ACHN (cell line): ENCODE measurements around the gene CSTPP1.
"Not testable (repeated sequence)": the region's sequence is repeated elsewhere in the genome, so short reads cannot be mapped to it uniquely, and the experiment has no call there.

Experiments used
- DNase-seq: peaks from one replicate; pipeline ENCODE4 v3.0.0-alpha.2; 2015
- in situ Hi-C: cut with HindIII; loops from 2 replicates; pipeline ENCODE4 v1.10.0; 2017; ENCODE audit warnings: low sequenced_read_pairs, low pct_ligation_motif_present, low pct_unique_long_range_greater_than_20kb

Gene CSTPP1

DNA sequence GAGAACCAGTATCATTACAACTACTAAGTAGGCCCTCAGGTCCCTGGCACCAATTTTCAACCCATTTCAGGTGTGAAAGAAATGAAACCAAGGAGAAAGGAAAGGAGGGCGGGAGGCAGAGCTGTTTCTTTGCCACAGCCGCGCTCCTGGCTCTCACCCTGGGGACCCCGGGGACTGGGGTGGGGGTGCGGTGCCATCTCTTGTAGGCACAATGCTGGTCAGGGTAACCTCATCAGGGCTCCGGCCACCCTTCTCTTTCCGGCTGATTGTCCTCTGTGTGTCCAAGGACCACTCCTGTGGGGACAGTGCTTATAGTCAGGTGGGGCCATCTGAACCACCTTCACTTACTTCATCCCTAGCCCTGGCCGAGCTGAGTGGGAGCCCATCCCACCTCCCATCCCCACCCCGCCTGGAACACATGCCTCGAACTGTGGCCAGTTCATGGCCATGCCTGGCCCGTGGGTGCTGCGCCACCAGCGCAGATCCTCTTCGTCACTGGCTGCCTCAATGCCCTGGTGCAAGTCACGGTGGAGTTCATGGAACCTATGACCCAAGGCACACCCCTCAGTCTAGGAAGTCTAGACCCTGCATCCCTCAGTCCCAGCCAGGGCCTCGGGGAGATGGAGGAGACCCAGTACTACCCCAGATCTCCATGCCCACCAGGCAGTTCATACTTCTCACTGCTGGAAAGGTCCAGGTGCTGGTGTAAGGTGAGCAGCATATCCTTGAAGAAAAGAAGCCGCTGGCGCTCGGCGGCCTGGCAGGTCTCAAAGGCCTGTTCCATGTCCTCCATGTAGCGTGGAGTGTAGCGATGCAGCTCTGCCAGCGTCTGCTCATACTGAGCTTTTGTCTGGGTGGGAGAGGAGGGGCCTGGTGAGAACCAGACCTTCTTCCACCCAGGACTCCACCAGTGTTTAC is 242.4 kb downstream of the CSTPP1 start:
- in situ Hi-C loops, result no loop called here
- DNase-seq, result no peak

DNA sequence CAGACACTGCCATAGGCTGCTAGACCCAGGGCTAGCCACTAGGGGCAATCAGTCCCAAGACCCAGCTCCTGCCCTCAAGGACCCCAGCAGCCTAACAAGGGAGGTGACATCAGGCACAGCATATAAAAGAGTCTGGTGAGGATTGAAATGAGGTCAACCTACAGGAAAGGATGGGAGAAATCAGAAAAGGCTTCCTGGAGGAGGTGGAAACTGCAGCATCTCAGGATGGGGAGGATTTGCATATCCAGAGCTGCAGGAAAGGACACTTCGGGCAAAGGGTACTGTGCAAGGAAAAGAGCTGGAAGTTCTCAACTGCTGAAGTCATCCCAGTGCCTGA is 243.1 kb downstream of the CSTPP1 start:
- DNase-seq, result peak; percentile 50
- in situ Hi-C loops, result no loop called here

DNA sequence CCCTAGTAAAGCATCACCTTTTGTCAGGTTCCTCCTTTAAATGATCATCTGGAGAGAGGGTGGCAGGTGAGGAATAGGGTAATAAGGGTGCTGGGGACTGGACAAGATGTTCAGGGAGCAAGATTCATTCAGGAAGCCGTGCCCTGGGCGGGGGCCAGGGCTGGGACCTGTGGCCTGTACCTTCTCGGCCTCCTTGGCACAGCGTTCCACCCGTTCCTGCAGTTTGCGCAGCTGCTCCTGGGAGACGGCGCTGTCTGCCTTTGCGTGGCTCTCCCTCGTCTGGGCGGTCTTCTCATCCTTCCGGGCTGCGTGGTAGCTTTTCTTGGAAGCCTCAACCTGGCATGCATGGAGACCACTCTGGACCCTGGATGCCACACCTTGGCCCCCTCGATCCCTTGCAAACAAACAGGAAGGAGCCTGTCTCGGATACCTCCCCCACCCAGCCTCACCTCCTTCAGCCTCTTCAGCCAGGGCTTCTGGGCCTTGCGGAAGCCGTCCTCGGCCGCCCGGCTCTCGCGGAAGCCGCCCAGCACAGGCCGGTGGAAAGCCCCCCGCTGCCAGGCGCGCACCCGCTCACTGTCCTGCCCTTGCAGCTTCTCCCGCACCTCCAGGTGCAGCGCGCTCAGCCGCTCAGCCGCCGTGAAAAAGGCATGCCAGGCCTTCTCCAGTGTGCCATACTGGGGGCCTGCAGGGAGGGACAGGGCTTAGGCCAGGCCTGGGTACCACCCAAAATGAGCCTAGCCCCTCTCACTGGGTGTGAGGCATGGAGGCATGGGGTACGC is 243.6 kb downstream of the CSTPP1 start:
- in situ Hi-C loops, result no loop called here
- no peak for DNase-seq

DNA sequence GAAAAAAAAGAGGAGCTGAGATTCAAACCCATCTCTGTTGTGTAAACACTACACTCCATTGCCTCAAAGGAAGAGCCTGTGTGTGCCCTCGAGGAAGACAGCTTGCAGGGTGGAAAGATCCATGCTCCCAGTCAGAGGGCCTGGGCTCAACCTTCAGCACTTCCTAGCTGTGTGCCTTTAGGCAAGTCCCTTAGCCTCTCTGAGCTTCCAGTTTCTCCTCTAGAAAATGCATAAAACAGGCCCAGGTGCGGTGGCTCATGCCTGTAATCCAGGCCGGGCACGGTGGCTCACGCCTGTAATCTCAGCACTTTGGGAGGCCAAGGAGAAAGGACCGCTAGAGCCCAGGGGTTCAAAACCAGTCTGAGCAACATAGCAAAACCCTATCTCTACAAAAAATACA is 244.7 kb downstream of the CSTPP1 start:
- DNase-seq, result no peak
- in situ Hi-C loops, result no loop called here

DNA sequence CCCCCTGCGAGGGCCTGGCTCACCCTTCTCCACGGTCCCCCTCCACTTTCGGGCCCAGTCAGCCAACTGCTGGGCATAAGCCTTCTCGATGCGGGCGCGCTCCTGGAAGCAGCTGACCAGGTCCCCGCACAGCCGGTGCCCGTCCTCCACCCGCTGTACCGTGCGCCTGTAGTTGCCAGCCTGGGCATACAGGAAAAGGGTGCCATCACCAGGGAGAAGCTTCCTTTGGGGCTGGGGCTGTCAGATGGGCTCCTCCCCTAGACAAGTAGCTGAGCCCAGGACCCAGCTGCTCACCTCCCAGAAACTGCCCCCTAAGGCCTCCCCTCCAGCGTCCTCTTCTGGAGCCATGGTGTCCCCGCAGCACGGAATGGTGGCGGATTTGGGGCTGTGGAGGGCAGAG is 245.8 kb downstream of the CSTPP1 start:
- in situ Hi-C loops, result no loop called here
- DNase-seq, result no peak

DNA sequence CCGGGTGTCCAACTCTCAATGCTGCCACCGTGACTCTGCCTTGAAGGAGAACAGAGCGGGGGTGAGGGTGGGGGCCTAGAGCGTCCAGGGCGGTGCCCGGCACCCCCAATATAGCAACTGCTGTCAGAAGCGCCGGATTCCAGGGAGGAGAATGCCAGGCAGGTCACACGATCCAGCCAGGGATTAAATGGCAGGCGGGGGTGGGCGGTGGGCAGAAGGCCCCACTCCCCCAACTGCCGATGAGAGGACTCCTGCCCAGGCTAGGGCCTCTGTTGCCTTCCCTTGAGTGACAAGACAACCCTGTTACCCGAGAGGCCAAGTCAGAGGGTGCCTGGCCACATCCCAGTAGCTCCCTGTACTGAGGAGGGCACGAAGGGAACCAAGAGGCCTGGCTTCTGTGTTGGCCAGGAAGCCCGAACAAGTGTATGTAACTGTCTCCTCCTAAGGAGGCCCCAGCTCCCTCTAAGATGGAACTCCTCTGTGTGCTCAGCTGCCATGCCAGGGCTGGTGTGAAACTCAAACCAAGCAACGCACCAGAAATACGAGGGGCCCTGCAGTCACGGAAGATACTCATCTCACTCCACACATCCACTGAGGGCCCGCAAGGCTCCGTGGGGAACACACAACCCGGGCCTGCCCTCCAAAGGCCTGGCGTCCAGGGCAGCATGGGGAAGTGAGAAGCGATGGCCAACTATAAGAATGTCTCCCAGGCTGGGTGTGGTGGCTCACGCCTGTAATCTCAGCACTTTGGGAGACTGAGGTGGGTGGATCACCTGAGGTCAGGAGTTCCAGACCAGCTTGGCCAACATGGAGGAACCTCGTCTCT is 246.7 kb downstream of the CSTPP1 start:
- in situ Hi-C loops, result no loop called here
- DNase-seq, result no peak

DNA sequence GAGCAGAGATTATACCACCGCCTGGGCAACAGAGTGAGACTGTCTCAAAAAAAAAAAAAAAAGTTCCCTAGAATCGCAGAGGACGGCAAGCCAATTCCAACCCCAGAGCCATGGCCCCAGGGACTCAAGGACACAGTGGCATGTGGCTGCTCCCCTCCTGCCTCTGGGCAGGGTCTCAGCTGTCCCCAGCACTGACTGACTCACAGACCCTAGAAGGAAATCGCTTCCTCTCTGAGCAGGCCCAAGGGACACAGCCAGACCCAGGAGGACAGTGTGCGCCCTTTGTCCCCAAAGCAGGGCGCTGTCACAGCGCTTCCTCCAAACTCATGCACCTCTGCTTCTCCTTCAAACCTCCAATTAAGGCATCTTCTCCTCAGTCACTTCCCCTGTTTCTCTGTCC is 247.4 kb downstream of the CSTPP1 start:
- in situ Hi-C loops, result no loop called here
- no peak for DNase-seq

DNA sequence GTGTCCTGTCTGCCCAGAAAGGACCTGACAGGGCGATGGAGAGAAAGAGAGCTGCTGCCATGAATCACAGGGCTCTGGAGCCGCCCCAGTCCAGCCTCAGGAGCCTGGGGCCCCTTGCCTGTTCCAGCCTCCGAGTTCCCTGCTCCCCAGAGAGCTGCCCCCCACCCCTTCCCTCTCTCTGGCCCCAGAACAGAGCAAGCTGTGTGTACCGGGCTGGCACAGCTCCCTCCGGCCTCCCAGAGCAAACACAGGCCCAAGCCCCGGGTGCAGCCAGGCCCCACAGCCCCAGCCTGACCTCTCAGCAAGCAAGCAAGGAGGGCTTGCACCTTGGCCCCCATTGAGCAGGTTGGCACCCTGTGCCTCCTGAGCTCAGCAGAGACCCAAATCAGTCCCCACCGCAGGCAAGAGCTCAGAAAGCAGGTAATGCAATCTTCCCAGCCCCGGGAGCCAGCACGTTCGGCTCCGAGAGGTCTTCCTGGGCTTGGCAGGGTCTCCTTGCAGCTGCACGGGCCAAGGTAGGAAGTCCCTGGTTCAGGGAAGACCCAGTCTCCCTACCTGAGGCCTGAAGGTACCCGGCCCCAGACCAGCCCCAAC is 248.2 kb downstream of the CSTPP1 start:
- DNase-seq, result no peak
- in situ Hi-C loops, result no loop called here

DNA sequence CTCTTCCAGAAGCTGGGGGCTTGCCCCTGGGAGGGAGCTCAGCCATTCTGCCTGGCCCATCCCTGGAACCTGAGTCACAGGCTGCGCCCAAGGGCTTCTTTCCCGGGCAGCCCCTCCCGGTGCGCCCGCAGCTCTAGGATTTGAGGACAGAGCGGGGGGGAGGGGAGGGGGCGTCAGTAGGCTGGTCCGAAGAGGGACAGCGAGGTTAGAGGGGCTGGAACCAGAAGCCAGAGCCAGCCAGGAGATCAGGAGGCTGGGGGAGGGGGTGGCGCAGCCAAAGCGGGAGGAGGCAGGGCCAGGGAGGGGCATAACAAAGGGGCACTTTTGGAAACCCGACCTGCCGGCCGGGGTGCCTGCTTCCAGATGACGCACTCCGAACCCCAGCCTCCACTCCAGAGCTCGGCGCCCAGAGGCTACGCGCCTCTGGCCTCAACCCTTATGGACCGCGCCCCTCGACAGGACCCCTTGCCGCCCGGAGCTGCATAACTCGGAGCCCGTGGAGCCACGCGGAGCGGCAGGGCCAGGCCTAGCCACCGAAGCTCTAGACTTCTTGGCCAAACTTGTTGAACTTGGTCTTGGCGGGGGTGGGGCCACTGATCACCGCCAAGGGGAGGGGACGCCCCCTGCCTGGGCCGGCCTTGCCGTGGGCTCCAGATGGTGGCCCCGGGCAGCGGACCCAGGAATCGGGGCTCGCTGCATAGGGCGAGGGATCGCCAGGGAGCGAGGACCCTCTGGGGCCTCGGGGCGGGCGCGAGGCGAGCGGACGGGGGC is 248.9 kb downstream of the CSTPP1 start:
- no peak for DNase-seq
- in situ Hi-C loops, result no loop called here

DNA sequence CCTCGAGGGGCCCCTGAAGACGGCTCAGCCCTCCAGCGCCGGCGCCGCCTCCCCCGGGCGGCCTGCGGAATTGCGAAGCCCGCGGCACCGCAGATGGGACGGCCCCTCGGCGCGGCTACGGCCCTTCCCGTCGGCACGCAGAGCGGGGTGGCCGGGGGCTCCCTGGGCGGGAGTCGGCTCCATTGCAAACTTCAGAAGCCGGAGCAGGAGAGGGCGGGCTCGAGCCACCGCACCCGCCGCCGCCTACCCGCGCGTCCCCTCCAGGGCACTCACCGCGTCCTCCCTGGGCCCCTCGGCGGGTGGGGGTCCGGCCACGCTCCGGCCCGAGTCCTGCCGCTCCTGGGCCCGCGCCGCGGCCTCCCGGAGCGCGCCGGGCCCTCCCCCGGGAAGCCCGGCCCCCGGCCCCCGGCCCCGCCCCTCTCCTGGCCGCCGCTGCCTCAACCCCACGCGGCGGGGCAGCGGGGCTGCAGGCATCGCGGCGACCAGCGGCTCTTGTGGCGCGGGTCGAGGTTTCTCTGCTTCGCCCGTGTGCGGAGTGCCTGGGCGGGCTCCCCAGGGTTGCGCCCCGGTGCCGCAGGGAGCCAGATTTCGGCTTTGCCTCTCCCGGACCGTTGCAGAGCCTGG is 249.6 kb downstream of the CSTPP1 start, which contains the start of gene PACSIN3:
Gene PACSIN3, minus strand, starts transcription at position 359 of the 624 bp plus-strand sequence. CDS start 3,707 bp downstream, outside the sequence.
- in situ Hi-C loops, result no loop called here
- peak; percentile 57 for DNase-seq

DNA sequence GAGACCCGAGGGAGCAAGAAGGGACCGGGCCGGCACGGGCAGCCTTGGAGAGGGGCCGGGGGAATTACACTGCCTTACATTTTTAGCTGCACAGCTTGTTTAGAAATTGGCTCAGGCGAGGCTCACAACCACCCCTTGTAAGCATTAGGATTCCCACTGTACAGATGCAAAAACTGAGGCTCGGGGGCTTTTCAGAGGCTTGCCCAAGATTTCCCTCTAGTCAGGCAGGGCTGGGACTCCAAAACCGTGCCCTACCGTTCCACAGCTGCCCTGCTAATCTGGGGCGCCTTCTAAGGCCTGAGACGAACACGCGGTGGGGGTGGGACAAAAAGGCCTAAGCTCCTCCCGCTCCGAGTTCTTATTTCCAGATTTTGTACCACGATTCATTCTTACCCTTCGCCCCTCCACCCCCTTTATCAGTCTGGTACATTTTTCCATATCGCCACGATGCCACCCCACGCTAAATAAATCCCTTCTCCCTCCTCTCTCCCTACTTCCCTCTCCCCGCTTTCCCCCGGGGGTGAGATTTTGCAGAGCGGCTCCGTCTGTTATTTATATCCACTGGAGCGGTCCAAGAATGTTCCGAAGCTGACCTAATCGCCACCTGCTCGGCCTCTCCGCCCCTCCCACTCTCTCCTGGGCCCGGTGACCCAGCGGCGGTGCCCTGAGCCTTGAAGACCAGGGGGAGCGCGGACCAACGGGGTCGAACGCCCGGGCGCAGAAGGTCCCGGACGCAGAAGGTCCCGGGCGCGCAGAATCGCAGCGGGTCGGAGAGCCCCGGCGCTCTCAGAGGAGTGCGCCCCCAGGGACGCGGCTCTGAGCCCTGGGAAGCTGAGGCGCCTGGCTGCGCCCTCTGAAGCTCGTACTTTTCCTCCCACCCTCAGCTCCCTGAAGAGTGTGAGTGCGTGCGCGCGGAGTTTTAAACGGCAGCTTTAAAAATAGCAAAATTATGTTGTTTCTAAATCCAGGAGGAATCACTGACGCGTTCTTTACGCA is 250.4 kb downstream of the CSTPP1 start:
- in situ Hi-C loops, result no loop called here
- DNase-seq, result peak; percentile 62

DNA sequence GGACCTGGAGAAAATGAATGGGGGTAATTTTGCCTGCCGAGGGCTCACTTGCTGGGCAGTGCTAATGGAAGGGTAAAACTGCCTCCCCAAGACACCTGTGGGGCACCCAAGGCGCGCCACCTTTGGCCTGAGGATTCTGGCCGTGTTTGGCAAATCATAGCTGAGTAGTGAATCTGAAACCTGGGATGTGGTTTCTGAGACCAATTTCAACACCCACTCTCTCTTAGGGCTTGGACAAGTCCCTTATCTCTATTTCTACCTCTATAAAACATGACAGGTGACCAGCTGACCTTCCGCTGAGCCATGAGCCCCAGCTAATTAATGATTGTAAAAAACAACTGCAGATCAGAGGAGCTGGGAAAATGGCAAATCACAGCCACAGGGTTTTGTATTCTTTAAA is 251.2 kb downstream of the CSTPP1 start:
- in situ Hi-C loops, result no loop called here
- no peak for DNase-seq

DNA sequence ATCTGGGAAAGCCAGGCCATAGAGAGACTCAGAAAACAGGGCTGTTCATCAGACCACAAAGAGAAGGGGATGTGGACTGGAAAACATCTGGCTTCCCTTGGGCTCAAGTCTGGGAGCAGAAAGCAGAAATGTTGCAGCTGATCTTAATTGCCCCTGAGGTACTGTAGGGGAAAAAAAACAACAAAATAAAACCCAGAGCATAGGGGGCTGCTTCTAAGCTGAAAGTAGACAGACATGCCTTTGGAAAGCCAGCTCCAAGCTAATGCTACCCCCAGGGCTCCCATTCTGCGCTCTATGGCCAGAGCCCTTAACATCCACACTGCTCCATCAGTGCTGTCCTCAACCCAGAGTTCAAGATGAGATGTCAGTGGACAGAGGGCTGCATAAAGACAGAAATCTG is 251.7 kb downstream of the CSTPP1 start:
- DNase-seq, result no peak
- in situ Hi-C loops, result no loop called here

DNA sequence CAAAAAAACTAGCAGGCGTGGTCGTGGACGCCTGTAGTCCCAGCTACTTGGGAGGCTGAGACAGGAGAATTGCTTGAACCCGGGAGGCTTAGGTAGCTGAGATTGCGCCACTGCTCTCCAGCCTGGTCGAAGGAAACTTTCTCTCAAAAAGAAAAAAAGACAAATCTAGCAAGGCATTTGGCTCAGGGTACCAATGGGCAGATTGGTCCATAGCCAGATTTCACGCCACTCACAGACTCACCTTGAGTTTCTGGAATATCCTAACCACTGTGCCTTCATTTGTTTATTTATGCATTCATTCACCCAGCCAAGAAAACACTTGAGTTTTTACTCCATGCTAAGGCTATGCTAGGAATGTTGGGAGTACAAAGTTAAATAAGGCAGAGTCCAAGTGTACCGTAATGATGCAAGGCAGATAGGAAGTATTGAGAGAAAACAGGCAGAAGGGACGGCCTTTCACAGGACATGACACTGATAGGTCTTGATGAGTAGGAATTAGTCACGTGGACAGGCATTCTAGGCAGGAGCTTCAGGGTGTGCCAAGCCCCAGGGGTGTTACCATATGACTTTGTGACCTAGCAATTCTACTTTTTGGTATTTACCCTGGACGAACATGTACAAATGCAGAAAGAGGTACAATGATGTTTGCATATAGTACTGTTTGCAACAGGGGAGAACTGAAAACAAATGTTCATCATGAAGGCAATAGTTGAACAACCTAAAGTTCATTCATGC is 252.7 kb downstream of the CSTPP1 start:
- DNase-seq, result peak; percentile 26
- in situ Hi-C loops, result no loop called here

DNA sequence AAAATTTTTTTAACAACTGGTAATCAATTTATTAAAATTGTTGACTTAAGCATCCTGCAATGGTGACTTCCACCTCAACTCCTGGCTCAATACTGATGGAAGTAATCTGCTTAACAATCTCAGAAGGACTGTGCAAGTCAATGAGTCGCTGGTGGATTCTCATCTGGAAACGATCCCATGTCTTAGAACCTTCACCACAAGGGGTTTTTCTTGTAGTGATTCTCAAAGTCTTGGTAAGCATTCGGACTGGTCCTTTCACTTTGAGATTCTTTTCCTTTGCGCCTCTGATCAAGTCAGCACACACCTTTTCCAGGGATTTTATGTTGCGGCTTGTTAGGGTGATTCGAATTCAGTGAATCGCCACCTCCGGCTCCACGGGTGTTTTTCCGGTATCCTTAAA is 254.6 kb downstream of the CSTPP1 start:
- DNase-seq, in situ Hi-C loops: not testable (repeated sequence)

DNA sequence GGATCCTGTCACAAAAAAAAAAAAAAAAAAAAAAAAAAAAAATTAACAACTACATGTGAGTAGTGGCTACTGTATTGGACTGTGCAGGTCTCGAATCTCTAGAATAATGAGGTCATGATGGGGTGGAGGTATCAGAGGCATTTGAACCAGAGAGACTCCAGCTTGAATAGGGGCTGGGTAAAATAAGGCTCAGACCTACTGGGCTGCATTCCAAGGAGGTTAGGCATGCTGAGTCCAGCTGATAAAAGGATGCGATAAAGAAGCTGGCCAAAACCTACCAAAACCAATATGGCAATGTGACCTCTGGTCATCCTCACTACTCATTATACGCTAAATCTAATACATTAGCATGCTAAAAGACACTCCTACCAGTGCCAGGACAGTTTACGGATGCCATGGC is 255.6 kb downstream of the CSTPP1 start:
- DNase-seq, result no peak
- in situ Hi-C loops, result no loop called here
